ENCODE results near the gene IFNLR1.

The IFNLR1 gene

GRCh38 chr1:24180676-24181075 lies 6.4 kb downstream of the IFNLR1 start:
- no peak for TF ChIP-seq POLR2AphosphoS5 (IDR thresholded peaks at IDR 0.05; ENCODE audit: low read depth, low read length)

DNA sequence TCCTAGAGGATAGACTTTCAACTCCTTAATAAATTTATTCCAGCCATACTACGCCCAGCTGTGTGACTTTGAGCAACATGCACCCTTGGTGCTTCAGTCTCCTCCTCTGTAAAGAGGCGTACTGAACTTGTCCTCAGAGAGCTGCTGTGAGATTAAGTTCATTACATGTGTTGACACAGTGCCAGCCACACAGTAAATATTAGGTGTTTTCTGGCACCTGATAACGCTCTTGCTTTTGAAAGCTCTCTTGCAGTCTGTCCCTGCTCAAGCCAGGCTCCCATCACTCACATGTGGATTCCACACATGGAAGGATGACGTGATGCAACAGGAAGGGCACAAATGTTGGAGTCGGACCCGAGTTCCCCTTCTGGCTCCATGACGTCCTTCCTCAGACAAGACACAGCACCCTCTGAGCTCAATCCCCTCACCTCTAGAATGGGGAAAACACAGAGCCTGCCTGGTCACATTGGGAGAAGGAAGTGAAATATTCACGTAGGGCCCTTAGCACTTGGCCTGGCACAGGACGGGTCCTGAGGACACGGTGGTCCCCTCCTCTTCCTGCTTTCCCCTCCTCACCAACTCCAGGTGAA lies 7.7 kb downstream of the IFNLR1 start:
- TF ChIP-seq TAF1 (IDR thresholded peaks at IDR 0.05; ENCODE audit: borderline replicate concordance, insufficient read depth, low read length): no peak
- no peak for TF ChIP-seq FOXP2 (optimal IDR thresholded peaks at IDR 0.05; ENCODE audit: borderline replicate concordance, extremely low read depth, extremely low read length, insufficient read depth)
- TF ChIP-seq POLR2AphosphoS5 (IDR thresholded peaks at IDR 0.05; ENCODE audit: low read depth, low read length): no peak
- no peak for TF ChIP-seq SIN3A (IDR thresholded peaks at IDR 0.05; ENCODE audit: borderline replicate concordance, insufficient read depth, low read length)
- TF ChIP-seq, protein P1, sequence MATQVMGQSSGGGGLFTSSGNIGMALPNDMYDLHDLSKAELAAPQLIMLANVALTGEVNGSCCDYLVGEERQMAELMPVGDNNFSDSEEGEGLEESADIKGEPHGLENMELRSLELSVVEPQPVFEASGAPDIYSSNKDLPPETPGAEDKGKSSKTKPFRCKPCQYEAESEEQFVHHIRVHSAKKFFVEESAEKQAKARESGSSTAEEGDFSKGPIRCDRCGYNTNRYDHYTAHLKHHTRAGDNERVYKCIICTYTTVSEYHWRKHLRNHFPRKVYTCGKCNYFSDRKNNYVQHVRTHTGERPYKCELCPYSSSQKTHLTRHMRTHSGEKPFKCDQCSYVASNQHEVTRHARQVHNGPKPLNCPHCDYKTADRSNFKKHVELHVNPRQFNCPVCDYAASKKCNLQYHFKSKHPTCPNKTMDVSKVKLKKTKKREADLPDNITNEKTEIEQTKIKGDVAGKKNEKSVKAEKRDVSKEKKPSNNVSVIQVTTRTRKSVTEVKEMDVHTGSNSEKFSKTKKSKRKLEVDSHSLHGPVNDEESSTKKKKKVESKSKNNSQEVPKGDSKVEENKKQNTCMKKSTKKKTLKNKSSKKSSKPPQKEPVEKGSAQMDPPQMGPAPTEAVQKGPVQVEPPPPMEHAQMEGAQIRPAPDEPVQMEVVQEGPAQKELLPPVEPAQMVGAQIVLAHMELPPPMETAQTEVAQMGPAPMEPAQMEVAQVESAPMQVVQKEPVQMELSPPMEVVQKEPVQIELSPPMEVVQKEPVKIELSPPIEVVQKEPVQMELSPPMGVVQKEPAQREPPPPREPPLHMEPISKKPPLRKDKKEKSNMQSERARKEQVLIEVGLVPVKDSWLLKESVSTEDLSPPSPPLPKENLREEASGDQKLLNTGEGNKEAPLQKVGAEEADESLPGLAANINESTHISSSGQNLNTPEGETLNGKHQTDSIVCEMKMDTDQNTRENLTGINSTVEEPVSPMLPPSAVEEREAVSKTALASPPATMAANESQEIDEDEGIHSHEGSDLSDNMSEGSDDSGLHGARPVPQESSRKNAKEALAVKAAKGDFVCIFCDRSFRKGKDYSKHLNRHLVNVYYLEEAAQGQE (IDR thresholded peaks at IDR 0.05; ENCODE audit: insufficient read depth in 1 of 2, low read depth in 2 of 2, low read length in 2 of 2): no peak

DNA sequence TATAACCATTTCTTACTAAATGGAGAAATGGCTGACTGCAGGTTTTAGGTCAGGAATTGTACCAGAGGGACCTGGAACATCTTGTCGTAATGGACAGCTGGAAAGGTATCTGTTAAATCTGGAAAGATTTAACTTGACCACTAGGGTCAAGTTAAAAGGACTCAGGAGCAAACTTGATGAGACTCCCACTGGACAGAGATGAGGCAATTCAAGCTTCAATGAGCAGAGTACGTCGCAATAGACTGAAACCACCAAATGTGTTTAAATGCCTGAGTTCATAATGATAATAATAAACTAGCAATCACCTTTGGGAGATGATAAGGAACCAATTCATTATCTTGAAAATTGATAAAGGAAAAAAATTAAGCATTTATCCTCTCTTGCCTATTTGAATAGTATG lies 8.7 kb downstream of the IFNLR1 start:
- no peak for TF ChIP-seq POLR2AphosphoS5 (IDR thresholded peaks at IDR 0.05; ENCODE audit: low read depth, low read length)
- TF ChIP-seq SIN3A (IDR thresholded peaks at IDR 0.05; ENCODE audit: borderline replicate concordance, insufficient read depth, low read length): no peak
- TF ChIP-seq, protein P1 (IDR thresholded peaks at IDR 0.05; ENCODE audit: insufficient read depth in 1 of 2, low read depth in 2 of 2, low read length in 2 of 2): no peak
- no peak for TF ChIP-seq TAF1 (IDR thresholded peaks at IDR 0.05; ENCODE audit: borderline replicate concordance, insufficient read depth, low read length)
- no peak for TF ChIP-seq FOXP2 (optimal IDR thresholded peaks at IDR 0.05; ENCODE audit: borderline replicate concordance, extremely low read depth, extremely low read length, insufficient read depth)

GRCh38 chr1:24177161-24177560 lies 9.9 kb downstream of the IFNLR1 start:
- TF ChIP-seq SIN3A (IDR thresholded peaks at IDR 0.05; ENCODE audit: borderline replicate concordance, insufficient read depth, low read length) (no peak), POLR2AphosphoS5 (IDR thresholded peaks at IDR 0.05; ENCODE audit: low read depth, low read length) (no peak)

- TF ChIP-seq POLR2AphosphoS5 (IDR thresholded peaks at IDR 0.05; ENCODE audit: low read depth, low read length) (no peak), FOXP2 (optimal IDR thresholded peaks at IDR 0.05; ENCODE audit: borderline replicate concordance, extremely low read depth, extremely low read length, insufficient read depth) (no peak)
Measured at GRCh38 chr1:24175033-24175755, 11.9 kb downstream of the IFNLR1 start.

GRCh38 chr1:24173638-24174575 lies 13.2 kb downstream of the IFNLR1 start:
- TF ChIP-seq FOXP2 (optimal IDR thresholded peaks at IDR 0.05; ENCODE audit: borderline replicate concordance, extremely low read depth, extremely low read length, insufficient read depth): no peak
- no peak for TF ChIP-seq POLR2AphosphoS5 (IDR thresholded peaks at IDR 0.05; ENCODE audit: low read depth, low read length)
- TF ChIP-seq SIN3A (IDR thresholded peaks at IDR 0.05; ENCODE audit: borderline replicate concordance, insufficient read depth, low read length): no peak
- TF ChIP-seq, protein P1 (IDR thresholded peaks at IDR 0.05; ENCODE audit: insufficient read depth in 1 of 2, low read depth in 2 of 2, low read length in 2 of 2): no peak
- no peak for TF ChIP-seq TAF1 (IDR thresholded peaks at IDR 0.05; ENCODE audit: borderline replicate concordance, insufficient read depth, low read length)

Measured in PFSK-1 (cell line).